HG03097 (cell line): ENCODE measurements around the gene BRMS1.

Experiments
- ATAC-seq: cut with Tn5 transposase; IDR thresholded peaks from one replicate; pipeline ENCODE4 v1.9.1; 2021; ENCODE audit not compliant: unreplicated experiment, low FRiP score

BRMS1 gene

DNA sequence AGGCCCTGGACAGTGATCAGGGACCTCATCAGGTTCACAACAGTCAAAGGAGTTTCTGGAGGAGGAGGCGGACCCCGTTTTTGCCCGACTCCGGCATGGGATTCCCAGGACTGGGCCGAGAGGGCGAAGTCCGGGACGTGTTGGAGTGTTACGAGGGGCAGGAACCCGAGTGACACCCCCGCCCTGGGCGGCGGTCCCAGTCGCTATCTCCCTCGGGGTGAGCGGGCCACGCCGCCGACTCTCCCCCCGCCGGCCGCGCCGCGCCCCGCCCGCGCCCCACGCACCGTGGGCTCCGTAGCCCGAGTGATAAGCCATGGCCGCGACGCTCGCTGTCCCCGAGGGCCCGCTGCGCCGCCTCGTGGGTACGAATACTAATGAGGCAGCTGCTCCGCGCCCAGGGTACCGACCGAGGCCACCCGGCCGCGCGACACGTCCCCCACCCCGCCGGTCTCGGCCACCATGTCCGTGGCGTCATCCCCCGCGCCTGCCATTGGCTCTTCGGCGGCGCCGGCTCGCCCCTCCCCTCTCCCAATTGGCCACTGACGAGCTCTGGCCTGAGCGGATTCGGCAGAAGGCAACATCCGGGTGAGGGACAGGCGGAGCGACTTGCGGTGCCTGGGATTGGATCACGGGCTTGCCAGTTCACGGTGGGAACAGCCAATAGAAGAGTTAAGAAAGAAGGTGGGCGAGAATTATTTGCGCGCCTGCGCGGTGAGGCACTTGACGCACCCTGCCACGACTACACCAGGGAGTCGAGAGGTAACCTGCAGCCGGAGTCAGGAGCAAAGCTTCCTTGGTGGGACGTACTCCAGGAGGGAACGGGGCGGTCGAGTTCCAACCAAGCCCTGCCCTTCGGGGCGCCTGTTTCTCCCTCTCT, 56.0 kb downstream of the BRMS1 start, which contains the start of gene YIF1A:
TSS of gene YIF1A (minus strand) at position 473 of the 877 bp plus-strand sequence. CDS start at position 315, 158 bp downstream.
- peak; percentile 85 for ATAC-seq

DNA sequence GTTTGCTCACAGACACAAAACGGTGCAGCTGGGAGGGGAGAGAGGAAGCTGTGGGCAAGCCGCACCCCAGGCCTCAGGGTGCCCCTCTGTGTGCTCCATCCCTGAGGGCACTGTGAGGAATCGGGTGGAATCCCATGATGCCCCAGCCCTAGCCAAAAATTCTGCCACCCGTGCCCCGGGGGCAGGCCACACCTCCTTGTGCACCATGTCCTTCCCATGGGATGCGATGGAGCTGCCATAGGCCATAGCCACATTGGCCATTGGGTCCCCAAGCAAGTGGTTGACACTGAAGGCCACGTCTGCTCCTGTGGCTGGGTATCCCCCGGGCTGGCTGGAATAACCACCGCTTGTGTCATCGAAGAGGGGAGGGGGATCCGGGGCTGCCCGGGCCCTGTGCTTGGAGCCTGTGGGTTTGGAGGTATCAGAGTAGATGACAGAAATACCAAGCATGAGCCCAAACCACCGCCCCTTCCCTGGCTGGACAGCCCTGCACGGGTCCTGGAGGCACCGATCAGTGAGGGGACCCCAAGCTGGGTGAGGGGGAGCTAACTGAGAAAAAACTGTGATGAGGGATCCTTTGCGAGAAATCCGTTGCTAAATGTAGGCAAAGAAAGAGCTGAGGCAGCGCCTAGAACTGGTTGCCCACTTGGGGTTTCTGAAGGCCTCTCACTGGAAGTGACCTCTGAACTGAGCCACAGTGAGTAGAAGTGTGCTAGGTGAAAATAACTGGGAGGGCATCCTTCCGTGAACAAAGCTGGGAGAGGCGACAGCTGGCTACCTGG, 56.8 kb downstream of the BRMS1 start:
- no peak for ATAC-seq
